GM08714 (cell line): ENCODE results near the gene FMO1.
"Not testable (repeated sequence)": the region's sequence is repeated elsewhere in the genome, so short reads cannot be mapped to it uniquely, and the experiment has no call there.

ENCODE experiments used
- H3K4me3 ChIP-seq: fragments of 200-500 bp; sonication (Bioruptor generic); 2 replicates; pipeline ENCODE4 v1.5.1; 2014; ENCODE audit warnings: mild to moderate bottlenecking, low read length, inconsistent platforms
- ZNF274 ChIP-seq: IDR thresholded peaks from 2 replicates; pipeline ENCODE4 v1.6.1; 2012; ENCODE audit warnings: mild to moderate bottlenecking, low read depth, low read length

Gene FMO1

GRCh38 chr1:171221665-171222591, 26.4 kb upstream of the FMO1 start:
- no peak for TF ChIP-seq ZNF274
- H3K4me3 ChIP-seq: no peak overlapping the region

- no peak overlapping the region for H3K4me3 ChIP-seq
- no peak for TF ChIP-seq ZNF274
These were observed 25.4 kb upstream of the FMO1 start for GRCh38 chr1:171222936-171223335.

DNA sequence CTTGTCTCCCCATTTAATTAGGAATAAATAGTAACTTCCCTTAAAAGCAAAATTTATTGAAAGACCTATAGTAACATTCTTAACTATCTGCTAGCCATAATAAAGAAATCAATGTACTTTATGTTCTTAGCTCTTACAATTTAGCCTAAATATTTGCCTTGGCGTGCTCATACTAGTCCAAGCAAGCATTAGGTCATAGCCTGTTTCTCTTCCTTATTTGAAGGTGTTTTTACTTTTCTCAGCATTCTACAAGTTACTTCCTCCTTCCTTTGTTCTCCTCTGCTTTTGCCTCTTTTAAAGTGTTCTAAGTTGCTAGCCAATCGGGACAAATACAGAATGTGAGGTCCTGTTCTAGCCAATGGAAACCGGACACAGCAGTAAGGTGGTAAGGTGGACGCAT, 24.0 kb upstream of the FMO1 start:
- H3K4me3 ChIP-seq: not testable (repeated sequence)

DNA sequence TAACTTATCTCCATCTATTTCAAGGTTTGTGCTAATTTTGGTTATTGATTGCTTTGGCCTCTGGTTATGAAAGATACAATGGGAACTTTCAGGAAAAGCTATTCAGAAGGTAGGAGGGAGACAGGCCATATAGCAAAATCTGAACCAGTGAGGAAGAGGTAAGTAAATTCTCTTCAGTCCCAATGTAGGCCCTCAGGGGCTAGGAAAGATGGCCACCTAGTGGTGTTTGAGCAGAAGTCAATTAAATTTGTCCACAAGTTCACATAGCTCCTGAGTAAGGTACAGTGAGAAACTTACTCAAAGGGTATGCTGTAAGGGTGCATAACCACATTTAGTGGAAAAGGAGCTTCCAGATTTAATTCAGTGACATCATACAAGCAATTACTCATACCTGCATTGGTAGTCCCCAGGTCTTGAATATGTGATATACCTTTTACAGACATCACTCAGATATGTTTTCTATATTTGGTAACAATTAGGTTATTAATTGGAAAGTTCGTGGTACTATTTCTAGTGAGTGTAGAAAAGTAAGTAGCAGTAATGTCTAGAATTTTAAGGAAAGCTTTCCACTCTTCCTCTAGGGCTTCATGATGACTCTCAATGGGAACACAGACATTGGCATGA, 21.4 kb upstream of the FMO1 start:
- H3K4me3 ChIP-seq: no peak overlapping the region
- TF ChIP-seq ZNF274: no peak

DNA sequence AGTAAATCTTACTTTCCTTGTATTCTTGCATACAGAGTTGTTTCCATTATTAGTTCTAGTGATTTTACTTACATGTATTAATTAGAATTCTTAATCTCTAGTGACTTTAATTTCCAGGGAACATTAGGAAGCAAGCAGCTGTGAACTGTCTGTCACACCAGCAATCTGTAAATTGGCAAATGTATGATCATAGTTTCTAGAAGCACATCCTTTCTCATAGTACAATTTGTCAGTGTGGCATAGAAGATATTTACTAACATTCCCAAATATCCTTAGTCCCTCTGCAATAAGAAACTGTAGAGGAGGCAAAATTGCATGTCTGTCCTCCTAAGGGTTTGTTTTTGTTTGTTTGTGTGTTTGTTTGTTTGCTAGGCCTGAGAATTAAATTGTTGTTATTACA, 17.0 kb upstream of the FMO1 start:
- no peak for TF ChIP-seq ZNF274
- no peak overlapping the region for H3K4me3 ChIP-seq

DNA sequence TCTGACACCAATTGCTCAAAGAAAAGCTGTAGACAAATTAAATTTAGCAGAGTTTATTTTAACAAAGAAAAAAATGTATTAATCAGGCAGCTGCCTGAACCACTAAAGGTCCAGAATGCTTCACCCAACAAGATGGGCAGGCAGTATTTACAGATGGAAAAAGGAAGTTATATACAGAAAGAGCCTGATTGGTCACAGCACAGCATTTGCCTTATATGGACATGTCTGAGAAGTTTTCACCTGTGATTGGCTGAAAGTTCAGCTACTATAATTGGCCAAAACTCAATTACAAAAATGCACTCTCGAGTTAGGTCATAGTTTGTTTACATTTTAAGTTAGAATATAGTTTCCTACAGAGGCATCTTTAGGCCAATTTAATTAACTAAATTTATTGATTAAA, 15.1 kb upstream of the FMO1 start:
- no peak for TF ChIP-seq ZNF274
- H3K4me3 ChIP-seq: no peak overlapping the region

GRCh38 chr1:171236231-171236630, 12.1 kb upstream of the FMO1 start:
- H3K4me3 ChIP-seq: not testable (repeated sequence)

GRCh38 chr1:171243878-171244277, 4.4 kb upstream of the FMO1 start:
- H3K4me3 ChIP-seq: no peak overlapping the region
- no peak for TF ChIP-seq ZNF274

DNA sequence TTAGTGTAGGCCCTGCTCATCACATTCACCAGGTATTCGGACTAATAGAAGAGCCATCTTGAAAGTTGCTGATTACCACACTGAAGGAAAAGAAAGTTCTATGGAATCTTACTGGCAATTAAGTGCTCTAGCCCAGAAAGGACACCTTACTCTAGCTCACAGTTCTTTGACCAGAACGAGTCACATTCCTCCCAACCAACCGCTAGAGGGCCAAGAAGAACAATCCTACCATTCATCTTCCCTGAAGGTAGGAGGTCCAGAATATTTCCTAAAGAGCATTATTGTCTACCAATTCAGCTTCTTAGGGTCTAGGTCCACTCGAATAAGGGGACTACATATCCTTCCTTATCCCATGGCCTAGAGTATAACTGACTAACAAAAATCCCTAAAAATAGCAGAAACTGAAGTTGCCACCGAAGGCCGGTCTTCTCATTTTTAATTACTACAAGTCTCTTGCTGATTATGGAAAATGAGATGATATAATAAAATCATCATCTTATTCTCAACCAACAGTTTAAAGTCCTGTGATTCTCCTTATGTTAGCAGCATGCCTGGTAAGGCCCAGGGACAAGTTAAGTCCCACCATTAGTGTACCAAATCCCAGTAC, 2.7 kb upstream of the FMO1 start:
- TF ChIP-seq ZNF274: no peak
- H3K4me3 ChIP-seq: no peak overlapping the region

GRCh38 chr1:171247501-171247900, 793 bp upstream of the FMO1 start:
- TF ChIP-seq ZNF274: no peak
- H3K4me3 ChIP-seq: no peak overlapping the region

DNA sequence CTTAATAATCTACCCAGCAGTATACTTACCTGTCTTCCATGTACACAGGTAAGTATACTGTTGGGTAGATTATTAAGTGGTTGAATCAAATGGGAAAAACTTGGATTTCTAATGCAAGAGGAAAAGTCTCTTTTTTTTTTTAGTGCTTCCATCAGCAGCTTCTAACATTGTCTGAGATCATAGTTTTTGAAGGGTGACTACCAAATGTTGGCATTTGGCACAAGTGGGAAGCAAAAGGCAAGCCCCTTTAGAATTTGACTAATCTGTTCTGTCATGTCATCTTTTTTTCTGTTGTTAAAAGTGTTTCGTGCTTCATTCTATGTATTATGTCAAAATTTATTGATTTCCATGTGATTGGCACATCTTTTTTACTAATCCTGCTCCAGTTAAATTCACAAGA, 547 bp downstream of the FMO1 start:
- no peak for TF ChIP-seq ZNF274

DNA sequence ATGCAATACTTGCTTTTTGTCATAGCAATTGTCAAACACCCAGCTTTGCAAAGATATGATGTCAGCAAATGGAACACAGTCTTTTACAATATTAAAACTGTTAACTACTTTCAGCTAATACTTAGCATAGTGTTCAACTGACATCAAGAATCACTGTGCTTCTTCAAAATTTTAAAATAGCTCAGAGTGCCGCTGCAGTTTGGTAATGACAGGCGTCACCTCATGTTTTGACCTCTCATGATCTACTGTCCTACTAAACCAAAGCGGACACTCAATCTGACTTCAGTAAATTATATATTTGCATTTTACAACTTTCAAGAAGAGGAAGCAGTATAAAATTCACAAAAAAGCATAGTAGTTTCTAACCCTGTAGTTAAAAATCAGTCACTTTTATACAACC, 2.0 kb downstream of the FMO1 start:
- no peak for TF ChIP-seq ZNF274
- H3K4me3 ChIP-seq: no peak overlapping the region

More for the DNA sequence above, 547 bp downstream of the FMO1 start:
- no peak overlapping the region for H3K4me3 ChIP-seq

- peak overlapping the region; percentile 49; the same call in 1 of the 2 replicates for H3K4me3 ChIP-seq
- TF ChIP-seq ZNF274: no peak
These were observed 3.0 kb downstream of the FMO1 start for GRCh38 chr1:171251042-171251951.

GRCh38 chr1:171251952-171252300, 3.6 kb downstream of the FMO1 start:
- no peak for TF ChIP-seq ZNF274
- no peak overlapping the region; the same call in 1 of the 2 replicates for H3K4me3 ChIP-seq
